Activated CD4-positive, CD25-positive, alpha-beta regulatory T cell treated with anti-CD3 and anti-CD28 coated beads, Interleukin-2, amount 50 U/mL, for 16 hours (primary cell): Measurements from ENCODE around the gene MTERF2.
"Not testable (repeated sequence)": the region's sequence is repeated elsewhere in the genome, so short reads cannot be mapped to it uniquely, and the experiment has no call there.

ENCODE experiments used
- DNase-seq: peaks from one replicate; pipeline ENCODE4 v3.0.0-alpha.2; 2020; ENCODE audit warnings: low read depth, low spot score

The MTERF2 gene

DNA sequence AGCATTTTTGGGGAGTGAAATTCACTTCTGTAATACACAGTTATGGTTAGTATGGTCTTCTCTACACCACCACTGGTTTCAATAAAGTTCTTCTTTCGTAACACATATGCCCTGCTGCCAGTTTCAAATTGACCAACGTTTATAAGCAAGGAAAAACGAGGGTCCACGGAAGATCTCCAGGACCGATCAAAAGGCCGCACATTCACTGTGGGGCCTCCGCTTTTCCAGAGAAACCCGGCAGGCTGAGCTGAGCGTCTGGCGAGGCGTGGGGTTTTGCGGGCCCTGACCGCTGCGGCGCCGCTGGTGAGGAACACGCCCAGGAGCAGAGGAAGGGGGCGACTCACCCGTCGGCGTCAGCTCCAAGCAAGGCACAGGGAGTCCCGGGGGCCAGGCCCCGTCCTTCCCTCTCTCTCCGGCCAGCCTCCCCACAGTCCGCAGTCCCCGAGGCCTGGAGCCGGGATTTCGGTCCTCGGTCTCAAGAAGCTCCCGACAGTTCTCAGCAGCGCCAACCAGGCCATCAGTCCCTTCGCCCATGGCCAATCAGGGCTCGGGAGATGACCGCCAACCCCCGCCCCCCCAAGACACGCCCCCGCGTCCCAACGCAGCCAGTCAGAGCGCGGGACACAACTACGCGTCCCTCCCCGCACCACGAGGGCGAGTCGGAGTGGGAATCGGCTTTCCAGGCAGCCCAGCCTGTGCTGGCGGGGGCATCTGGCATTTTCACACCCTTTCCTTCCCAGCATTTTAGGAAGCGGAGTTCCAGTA, at the start of gene MTERF2:
Gene MTERF2, minus strand, starts transcription at position 522 of the 765 bp plus-strand sequence. CDS start 8,432 bp downstream, outside the sequence.
- DNase-seq: peak; percentile 58

DNA sequence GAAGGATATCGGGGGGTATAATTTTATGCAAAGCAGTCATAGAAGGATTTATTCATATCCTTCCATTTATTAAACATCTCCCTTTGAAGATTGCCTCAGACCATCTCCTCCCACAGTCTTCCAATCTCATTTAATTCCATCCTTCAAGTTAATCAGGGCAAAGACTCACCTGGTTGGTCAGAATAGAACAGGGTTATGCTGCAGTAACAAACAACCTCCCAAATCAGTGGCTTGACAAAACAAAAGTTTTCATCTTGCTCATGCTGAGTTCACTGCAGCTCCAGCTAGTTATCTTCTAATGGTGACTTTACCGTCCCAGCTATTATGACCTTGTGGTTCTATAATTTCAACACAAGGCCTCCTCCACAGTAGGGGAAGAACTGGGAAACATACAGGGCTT, 48.8 kb upstream of the MTERF2 start:
- DNase-seq: no peak

DNA sequence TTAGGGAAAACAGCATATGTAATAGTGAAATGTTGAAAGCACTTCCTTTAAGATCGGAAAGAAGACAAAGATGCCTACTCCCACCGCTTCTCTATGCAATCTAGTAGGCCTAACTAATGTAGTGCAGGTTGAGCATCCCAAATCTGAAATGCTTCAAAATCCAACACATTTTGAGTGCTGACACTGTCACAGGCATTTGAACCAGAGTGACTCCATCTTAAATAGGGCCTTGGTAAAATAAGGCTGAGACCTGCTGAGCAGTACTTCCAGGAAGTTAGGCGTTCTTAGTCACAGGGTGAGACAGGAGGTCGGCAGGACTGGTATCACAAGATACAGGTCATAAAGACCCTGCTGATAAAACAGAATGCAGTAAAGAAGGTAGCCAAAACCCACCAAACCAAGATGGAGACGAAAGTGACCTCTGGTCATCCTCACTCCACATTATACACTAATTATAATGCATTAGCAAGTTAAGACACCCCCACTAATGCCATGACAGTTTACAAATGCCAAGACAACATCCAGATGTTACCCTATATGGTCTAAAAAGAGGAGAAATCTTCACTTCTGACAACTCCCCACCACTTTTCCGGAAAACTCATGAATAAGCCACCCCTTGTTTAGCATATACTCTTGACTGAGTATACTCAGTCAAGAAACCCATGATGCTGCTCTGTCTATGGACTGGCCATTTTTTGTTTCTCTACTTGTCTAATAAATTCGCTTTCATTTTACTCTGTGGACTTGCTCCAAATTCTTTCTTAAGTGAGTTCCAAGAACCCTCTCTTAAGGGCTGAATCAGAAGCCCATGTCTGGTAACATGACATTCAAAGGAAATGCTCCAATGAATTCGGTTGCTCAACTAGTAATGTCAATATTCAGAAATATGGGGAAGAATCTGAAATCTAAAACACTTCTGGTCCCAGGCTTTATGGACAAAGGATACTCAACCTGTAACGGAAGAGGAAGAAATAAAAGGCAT, 47.1 kb upstream of the MTERF2 start:
- DNase-seq: no peak

GRCh38 chr12:107032266-107032665, 45.3 kb upstream of the MTERF2 start:
- DNase-seq: no peak

- no peak for DNase-seq
These were observed 44.1 kb upstream of the MTERF2 start for GRCh38 chr12:107031061-107031460.

- DNase-seq: no peak
These were observed 42.1 kb upstream of the MTERF2 start for GRCh38 chr12:107029081-107029480.

DNA sequence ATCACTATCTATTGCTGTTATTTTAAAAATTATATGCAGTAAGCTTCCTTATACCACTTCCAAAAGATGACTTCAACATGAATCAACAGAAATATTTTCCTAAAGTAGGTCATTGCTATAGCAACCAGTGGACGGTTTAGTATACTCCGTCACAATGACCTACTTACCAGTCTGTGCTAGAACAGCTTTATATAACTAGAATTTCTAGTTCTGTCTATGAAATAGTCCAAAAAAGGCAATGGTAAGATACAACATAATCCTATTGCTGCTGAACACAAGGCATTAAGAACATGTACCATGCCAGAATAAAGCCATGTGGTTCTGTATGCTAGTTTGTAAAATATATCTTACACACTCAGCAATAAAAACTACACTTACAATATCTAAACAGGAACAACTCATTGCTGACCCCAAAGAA, 40.7 kb upstream of the MTERF2 start:
- DNase-seq: no peak

DNA sequence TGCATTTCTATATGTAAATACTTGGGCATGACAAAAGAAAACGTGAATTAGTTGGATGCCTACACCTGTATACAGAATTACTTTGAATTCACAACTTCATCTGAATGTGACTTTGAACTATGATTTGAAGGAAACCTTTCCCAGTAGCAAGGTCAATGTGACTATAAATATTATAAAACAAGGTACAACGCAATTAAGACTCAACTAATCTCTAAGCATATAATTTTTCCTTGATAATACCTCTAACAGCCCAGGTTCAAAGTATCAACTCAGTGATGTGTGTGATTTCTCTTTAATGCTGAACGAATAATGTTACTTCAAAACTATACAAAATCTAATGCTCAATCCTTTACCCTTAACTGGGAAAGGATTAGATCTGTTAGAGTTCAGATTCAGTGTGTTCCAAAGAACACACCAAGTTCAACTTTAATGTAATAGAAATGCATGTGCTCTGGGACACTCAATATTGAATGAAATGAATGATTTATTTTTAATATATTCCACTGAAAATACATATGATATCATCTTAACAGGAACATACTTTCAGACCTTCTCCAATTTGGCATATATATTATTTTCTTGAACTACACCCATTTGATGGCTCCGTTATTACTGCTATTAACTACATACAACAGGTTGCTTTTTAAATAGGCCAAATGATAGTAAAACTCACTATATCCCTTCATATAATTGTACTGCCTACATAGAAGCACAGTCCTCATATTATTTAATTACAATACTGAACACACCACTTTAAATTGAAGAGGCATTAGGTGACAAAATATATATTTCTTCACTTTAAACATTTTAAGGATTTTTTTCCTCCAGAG, 40.1 kb upstream of the MTERF2 start:
- DNase-seq: no peak

- DNase-seq: not testable (repeated sequence)
These were observed 39.4 kb upstream of the MTERF2 start for GRCh38 chr12:107026356-107026755.

DNA sequence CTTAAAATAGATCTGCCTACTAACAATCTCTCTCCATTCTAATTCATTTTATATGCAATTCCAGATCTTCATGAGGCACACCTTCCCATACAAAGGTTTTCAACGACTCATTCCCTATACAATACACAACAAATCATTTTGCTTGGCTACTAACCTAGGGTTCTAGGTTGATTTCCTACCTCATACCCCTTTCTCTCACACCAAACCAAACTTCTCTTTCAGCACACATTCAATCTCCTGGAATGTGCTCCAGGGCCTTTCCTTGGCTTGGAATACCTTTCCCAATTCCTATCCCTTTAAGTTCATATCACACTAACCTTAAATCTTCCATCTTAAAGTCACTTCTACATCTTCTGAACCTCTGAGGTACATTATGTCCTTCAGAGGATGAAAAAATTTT, 38.7 kb upstream of the MTERF2 start:
- no peak for DNase-seq

DNA sequence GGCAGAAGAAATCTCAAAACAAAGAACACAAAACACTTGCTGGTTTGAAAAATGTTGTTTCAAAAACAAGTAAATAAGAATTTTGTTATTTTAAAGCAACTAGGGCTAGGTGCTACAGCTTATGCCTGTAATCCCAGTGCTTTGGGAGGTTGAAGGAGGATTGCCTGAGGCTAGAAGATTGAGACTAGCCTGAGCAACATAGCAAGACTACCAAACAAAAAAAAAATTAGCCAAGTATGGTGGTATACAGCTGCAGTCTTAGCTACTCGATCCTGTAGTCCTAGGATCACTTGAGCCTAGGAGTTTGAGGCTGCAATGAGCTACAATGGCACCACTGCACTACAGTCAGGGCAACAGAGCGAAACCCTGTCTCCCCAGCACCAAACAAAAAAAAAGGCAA, 32.6 kb upstream of the MTERF2 start:
- no peak for DNase-seq

DNA sequence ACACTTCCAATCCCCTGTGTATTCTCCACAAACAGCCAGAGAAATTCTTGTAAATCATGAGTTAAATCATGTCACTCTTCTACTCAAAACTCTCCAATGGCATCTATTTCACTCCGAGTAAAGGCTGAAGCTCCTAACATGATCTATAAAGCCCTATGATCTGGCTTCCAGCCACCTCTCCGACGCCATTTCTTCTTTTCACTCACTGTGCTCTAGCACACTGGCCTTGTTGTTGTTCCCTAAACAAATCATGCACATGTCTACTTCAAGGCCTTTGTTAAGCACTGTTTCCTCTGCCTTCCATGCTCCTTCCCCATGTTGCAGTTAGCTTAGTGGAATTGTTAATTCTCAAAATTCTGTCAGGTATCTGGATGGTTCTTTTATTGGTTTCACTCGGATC, 30.1 kb upstream of the MTERF2 start:
- DNase-seq: no peak

GRCh38 chr12:107014055-107014454, 27.1 kb upstream of the MTERF2 start:
- DNase-seq: no peak

- no peak for DNase-seq
These were observed 25.9 kb upstream of the MTERF2 start for GRCh38 chr12:107012736-107013425.

DNA sequence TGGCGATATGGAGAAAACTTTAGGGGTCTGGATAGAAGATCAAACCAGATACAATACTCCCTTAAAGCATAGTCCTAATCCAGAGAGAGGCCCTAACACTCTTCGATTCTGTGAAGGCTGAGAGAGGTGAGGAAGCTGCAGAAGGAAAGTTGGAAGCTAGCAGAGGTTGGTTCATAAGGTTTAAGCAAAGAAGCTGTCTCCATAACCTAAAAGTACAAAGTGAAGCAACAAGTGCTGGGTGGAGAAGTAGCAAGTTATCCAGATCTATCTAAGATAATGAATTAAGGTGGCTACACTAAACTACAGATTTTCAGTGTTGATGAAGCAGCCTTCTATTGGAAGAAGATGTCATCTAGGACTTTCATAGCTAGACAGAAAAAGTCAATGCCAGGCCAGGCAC, 24.6 kb upstream of the MTERF2 start:
- DNase-seq: no peak

DNA sequence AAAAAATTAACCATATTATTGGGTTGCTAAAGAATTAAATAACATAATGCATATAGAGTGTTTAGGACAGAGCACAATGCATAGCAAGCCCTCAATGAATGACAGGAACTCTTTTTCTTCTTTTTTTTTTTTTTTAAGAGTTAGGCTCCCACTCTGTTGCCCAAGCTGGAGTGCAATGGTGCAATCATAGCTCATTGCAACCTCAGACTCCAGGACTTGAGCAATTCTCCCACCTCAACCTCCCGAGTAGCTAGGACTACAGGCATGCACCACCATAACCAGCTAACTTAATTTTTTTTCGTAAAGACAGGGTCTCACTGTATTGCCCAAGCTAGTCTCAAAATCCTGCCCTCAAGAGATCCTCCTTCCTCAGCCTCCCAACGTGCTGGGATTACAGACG, 20.5 kb upstream of the MTERF2 start:
- DNase-seq: no peak

- not testable (repeated sequence) for DNase-seq
These were observed 15.7 kb upstream of the MTERF2 start for GRCh38 chr12:107002665-107003064.

DNA sequence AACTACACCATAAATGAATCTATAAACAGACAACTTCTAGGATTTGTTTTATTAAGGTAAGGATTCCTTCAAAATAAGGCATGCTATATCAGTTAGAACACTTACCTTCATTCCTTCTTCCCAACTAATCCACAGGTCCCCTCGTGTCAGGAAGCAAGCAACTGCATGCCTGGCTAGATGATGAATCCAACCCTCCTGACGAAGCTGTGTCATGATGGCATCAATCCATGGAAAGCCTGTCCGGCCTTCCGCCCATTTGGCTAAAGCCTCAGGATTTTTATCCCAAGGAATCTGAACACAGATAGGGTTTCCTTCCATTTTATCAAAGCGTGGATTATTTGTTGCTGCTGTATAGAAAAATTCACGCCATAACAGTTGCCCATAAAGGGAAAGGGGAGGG, 12.5 kb upstream of the MTERF2 start:
- DNase-seq: no peak

GRCh38 chr12:106997916-106998315, 11.0 kb upstream of the MTERF2 start:
- DNase-seq: no peak

- DNase-seq: not testable (repeated sequence)
These were observed 9.2 kb upstream of the MTERF2 start for GRCh38 chr12:106996102-106996501.

DNA sequence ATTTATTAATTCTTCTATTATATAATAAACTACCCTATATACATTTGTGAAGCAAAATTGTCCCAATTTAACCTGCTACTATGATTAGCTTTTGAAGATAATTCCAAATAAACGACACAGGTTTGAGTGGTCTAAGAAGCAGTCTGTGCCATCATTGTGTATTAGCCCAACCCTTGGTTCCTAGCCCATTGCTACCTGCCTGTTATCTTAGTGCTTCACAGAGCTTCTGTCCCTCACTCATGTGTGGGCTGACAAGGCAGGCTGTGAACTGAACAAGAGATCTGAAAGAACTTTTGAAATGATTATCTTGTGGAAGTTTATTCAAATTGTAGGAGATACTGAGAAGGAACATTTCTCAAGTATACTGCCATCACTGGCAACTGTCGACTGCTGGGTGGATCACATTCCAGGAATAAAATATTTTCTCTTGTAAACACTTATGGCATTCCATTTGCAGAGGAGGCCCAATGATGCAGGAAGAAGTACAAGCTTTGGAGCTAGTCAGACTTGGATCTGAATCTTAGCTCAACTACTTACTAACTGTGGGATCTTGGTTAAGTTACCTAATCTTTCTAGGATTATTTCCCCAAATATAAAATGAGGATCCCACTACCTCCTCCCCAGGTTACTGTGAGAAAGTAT, 7.8 kb upstream of the MTERF2 start:
- DNase-seq: no peak
